Ishikawa (cell line): ENCODE measurements around the gene FOXRED2.

Experiments
- CEBPB ChIP-seq: IDR thresholded peaks from 2 replicates; pipeline ENCODE4 v1.6.1; 2012
- CREB1 ChIP-seq: IDR thresholded peaks from 2 replicates; pipeline ENCODE4 v1.6.1; 2012; ENCODE audit warnings: low read depth
- EGR1 ChIP-seq: IDR thresholded peaks from 2 replicates; pipeline ENCODE4 v1.6.1; 2012
- EP300 ChIP-seq: IDR thresholded peaks from 2 replicates; pipeline ENCODE4 v1.6.1; 2012; ENCODE audit warnings: borderline replicate concordance
- FOXM1 ChIP-seq: IDR thresholded peaks from 2 replicates; pipeline ENCODE4 v1.6.1; 2012; ENCODE audit warnings: low read depth, borderline replicate concordance
- NFIC ChIP-seq: IDR thresholded peaks from 2 replicates; pipeline ENCODE4 v1.6.1; 2012
- RAD21 ChIP-seq: IDR thresholded peaks from 2 replicates; pipeline ENCODE4 v1.6.1; 2012; ENCODE audit warnings: low read depth
- TAF1 ChIP-seq: IDR thresholded peaks from 2 replicates; pipeline ENCODE4 v1.6.1; 2012; ENCODE audit warnings: low read depth, mild to moderate bottlenecking
- TCF12 ChIP-seq: IDR thresholded peaks from 2 replicates; pipeline ENCODE4 v1.6.1; 2012; ENCODE audit warnings: low read depth
- TEAD4 ChIP-seq: IDR thresholded peaks from 2 replicates; pipeline ENCODE4 v1.6.1; 2012
- YY1 ChIP-seq: IDR thresholded peaks from 2 replicates; pipeline ENCODE4 v1.6.1; 2012; ENCODE audit warnings: low read depth
- ZBTB7A ChIP-seq: IDR thresholded peaks from 2 replicates; pipeline ENCODE4 v1.6.1; 2012; ENCODE audit warnings: low read depth
- TF ChIP-seq, protein P1 (sequence below): IDR thresholded peaks from 2 replicates; pipeline ENCODE4 v1.6.1; 2012
- TF ChIP-seq, protein P2 (sequence below): IDR thresholded peaks from 2 replicates; pipeline ENCODE4 v1.6.1; 2012; ENCODE audit warnings: low read depth, mild to moderate bottlenecking
- TF ChIP-seq, protein P3 (sequence below): IDR thresholded peaks from 2 replicates; pipeline ENCODE4 v1.6.1; 2012

FOXRED2 gene

DNA sequence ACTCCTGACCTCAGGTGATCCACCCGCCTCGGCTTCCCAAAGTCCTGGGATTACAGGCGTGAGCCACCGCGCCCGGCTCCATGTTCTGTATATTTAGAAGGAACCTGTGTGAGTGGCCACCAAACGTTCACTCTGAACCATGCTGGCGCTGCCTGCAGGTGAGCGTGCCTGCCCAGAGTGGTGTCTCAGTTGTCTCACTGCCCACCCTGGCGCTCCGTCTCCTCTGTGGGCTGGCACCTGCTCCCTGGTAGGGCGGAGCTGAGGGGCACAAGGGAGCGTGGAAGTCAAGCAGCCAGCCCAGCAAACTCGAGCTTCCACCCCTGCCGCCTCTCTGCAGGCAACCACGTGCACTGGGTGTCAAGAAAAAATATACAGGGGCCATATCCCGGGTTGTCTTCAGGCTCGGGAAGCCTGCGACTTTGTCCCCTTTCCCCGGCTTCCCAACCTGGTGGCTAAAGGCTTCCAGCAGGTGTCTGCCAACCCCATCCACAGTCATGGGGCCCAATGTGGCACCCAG, 42.1 kb downstream of the FOXRED2 start:
- no peak for TF ChIP-seq TCF12
- no peak for TF ChIP-seq CREB1
- no peak for TF ChIP-seq ZBTB7A
- TF ChIP-seq, protein P1, sequence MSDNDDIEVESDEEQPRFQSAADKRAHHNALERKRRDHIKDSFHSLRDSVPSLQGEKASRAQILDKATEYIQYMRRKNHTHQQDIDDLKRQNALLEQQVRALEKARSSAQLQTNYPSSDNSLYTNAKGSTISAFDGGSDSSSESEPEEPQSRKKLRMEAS = peak; percentile 63; the same call in 1 of the 2 replicates

DNA sequence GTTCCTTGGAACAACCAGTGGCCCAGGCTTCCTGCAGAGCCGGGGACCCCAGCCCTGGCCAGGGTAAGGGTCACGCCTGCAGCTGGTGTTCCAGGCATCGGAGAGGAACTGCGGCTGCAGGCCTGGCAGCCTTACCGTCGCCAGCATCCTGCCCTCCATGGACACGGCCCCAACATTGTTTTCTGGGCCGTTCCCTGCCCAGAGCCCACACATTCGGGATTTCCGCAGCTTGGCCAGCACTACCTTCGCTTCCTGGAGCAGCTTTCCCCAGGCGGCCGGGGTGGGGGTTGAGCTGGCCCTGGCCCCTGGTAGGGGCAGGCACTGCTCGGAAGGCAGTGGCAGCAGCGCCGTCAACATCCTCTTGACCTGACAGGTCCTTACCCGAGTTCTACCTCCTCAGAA, 43.1 kb downstream of the FOXRED2 start:
- TF ChIP-seq TCF12 = no peak
- TF ChIP-seq CREB1 = no peak
- no peak for TF ChIP-seq NFIC

DNA sequence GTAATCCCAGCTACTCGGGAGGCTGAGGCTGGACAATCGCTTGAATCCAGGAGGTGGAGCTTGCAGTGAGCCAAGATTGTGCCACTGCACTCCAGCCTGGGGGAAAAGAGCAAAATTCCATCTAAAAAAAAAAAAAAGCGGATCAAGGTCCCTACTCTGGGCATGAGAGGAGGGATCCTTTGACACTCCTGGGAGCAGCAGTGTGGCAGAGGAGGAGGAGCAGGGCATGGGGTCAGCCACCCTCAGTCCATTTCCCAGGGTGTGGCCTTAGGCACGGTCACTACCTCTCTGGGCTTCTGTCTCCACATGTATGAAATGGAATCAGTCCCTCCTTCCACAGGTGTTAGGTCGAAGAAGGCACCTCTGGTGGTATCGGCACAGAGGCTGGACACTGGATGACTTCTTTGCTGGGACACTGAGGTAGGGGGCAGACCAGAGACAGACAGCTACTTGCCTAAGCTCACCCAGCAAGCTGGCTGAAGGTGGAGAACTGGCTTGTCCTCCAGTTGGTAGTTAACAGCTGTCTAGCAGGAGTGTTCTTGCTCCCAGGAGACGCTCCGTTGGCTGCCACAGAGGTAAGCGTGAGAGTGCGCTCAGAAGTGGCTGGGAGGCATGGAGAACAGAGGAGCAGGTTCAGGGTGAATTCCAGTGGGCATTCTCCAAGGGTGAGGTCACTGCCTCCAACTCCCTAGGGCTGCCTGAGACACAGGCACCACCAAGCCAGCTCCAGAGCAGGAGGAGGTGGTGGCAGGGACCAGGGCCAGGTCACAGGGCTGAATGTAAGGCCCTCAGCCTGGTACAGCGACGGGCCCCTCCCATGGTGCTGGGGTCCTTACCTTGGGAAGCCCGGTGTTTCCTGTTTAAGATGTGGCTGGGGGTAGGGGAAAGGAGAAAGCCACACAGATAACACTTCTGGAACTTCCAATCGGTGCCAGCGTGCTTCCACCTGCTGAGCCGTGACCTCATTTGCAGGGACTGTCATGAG, 44.9 kb downstream of the FOXRED2 start:
- TF ChIP-seq CREB1 (no peak), TCF12 (peak; percentile 89), FOXM1 (peak; percentile 72; the same call in 1 of the 2 replicates), EGR1 (no peak), NFIC (peak; percentile 84), TAF1 (peak; percentile 36; the same call in 1 of the 2 replicates), YY1 (peak; percentile 51), RAD21 (peak; percentile 39), CEBPB (peak; percentile 29; the same call in 1 of the 2 replicates), ZBTB7A (no peak), TEAD4 (peak; percentile 99), EP300 (peak; percentile 92)
- TF ChIP-seq, protein P2, sequence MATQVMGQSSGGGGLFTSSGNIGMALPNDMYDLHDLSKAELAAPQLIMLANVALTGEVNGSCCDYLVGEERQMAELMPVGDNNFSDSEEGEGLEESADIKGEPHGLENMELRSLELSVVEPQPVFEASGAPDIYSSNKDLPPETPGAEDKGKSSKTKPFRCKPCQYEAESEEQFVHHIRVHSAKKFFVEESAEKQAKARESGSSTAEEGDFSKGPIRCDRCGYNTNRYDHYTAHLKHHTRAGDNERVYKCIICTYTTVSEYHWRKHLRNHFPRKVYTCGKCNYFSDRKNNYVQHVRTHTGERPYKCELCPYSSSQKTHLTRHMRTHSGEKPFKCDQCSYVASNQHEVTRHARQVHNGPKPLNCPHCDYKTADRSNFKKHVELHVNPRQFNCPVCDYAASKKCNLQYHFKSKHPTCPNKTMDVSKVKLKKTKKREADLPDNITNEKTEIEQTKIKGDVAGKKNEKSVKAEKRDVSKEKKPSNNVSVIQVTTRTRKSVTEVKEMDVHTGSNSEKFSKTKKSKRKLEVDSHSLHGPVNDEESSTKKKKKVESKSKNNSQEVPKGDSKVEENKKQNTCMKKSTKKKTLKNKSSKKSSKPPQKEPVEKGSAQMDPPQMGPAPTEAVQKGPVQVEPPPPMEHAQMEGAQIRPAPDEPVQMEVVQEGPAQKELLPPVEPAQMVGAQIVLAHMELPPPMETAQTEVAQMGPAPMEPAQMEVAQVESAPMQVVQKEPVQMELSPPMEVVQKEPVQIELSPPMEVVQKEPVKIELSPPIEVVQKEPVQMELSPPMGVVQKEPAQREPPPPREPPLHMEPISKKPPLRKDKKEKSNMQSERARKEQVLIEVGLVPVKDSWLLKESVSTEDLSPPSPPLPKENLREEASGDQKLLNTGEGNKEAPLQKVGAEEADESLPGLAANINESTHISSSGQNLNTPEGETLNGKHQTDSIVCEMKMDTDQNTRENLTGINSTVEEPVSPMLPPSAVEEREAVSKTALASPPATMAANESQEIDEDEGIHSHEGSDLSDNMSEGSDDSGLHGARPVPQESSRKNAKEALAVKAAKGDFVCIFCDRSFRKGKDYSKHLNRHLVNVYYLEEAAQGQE = no peak
- TF ChIP-seq, protein P1 = peak; percentile 88
- TF ChIP-seq, protein P3, sequence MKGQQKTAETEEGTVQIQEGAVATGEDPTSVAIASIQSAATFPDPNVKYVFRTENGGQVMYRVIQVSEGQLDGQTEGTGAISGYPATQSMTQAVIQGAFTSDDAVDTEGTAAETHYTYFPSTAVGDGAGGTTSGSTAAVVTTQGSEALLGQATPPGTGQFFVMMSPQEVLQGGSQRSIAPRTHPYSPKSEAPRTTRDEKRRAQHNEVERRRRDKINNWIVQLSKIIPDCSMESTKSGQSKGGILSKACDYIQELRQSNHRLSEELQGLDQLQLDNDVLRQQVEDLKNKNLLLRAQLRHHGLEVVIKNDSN = no peak; the same call in 1 of the 2 replicates

DNA sequence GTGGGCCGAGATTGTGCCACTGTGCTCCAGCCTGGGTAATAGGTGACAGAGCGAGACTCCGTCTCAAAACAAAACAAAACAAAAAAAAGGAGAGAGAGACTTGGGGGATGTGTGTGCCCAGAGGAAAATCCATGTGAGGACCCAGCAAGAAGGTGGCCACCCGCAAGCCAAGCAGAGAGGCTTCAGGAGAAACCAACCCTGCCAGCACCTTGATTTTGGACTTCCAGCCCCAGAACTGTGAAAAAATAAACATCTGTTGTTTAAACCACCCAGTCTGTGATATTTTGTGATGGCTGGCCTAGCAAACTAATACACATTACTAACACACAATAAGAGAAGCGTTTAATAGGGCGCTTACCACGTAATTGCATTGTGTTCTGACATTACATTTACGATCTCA, 46.6 kb downstream of the FOXRED2 start:
- TF ChIP-seq, protein P2 = no peak
- TF ChIP-seq CREB1 (no peak), YY1 (no peak), CEBPB (no peak), TAF1 (no peak), FOXM1 (no peak), EGR1 (no peak), ZBTB7A (no peak), TEAD4 (no peak), RAD21 (no peak), EP300 (no peak), TCF12 (no peak), NFIC (no peak)
- TF ChIP-seq, protein P3 = no peak
- TF ChIP-seq, protein P1 = no peak

DNA sequence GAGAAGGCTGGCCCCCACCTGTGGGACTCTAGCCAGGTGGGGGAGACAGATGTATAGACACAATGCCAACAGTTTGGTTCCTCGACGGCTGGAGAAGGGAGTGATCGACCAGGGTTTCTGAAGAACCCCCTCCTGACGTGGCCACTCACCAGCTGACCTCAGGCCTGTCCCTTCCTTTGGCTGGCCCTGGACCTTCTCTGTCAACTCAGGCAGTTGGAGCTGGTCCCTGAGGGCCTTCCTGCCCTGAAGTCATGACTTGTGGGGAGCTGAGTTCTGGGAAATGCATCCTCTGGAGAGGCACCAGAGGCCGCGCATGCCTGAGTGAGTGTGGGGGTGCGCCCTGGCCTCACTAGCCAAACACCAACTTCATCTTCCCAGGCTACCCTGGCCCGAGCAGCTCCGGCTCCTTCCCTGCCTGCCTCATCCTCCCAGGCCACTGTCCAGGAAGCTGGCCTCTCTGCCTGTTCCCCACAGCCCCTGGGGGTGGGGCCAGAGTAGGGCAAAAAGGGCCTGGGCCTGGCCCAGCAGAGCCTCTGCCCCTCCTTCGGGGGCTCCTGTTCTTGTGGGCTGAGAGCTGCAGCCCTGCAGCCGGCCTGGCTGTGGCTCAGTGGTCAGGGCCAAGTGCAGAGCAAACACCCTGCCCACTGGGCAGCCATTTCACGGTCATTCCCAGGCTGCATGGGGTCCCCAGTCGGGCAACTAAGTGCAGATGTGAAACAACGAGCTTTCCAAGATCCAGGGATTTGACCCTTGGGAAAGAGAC, 49.0 kb downstream of the FOXRED2 start:
- TF ChIP-seq, protein P2 = no peak
- TF ChIP-seq TCF12 (no peak), RAD21 (no peak), FOXM1 (no peak), TEAD4 (no peak), YY1 (no peak), ZBTB7A (no peak)
